MCF 10A (cell line): Measurements from ENCODE around the gene CCDC24. TPM values are rescaled to one million over a fixed set of nuclear protein-coding genes. Genes with fewer than 3 reads are reported as not detected.

Experiments used
- BruUV-seq: library from RNA; stranded (reverse); fragments of 400-500 nt; replicated peaks from 2 replicates; lab custom pipeline; 2021; lab: Mats Ljungman, UMichigan
- CTCF ChIA-PET: fragments of 300-600 bp; sonication (Branson Sonifier 250); formaldehyde crosslinking; extraction: SDS; loops from one replicate; lab custom pipeline; 2021; ENCODE audit warnings: antibody characterized with exemption, inconsistent platforms; lab: Yijun Ruan, JAX
- POLR2A ChIA-PET: fragments of 300-600, 350-650 bp; sonication (Branson Sonifier 250); formaldehyde crosslinking; extraction: SDS; loops from one replicate; lab custom pipeline; 2020; ENCODE audit warnings: antibody characterized with exemption, inconsistent platforms; lab: Yijun Ruan, JAX
- DNase-seq: peaks from one replicate; pipeline ENCODE4 v3.0.0-alpha.2; 2018; ENCODE audit not compliant: unreplicated experiment
- H3K27ac Mint-ChIP-seq: one replicate; pipeline ENCODE4 v1.8.0; 2022; ENCODE audit warnings: mild to moderate bottlenecking, low read depth, mixed read lengths; ENCODE audit not compliant: unreplicated experiment
- H3K27me3 Mint-ChIP-seq: one replicate; pipeline ENCODE4 v1.8.0; 2022; ENCODE audit warnings: mixed read lengths; ENCODE audit not compliant: insufficient read depth, unreplicated experiment
- H3K36me3 Mint-ChIP-seq: one replicate; pipeline ENCODE4 v1.8.0; 2022; ENCODE audit warnings: mild to moderate bottlenecking, moderate library complexity, mixed read lengths; ENCODE audit not compliant: insufficient read depth, unreplicated experiment
- H3K4me1 Mint-ChIP-seq: one replicate; pipeline ENCODE4 v1.8.0; 2022; ENCODE audit warnings: mixed read lengths; ENCODE audit not compliant: insufficient read depth, unreplicated experiment
- H3K4me3 Mint-ChIP-seq: one replicate; pipeline ENCODE4 v1.8.0; 2022; ENCODE audit warnings: mild to moderate bottlenecking, moderate library complexity, mixed read lengths; ENCODE audit not compliant: unreplicated experiment
- H3K9me3 Mint-ChIP-seq: one replicate; pipeline ENCODE4 v1.8.0; 2022; ENCODE audit warnings: mixed read lengths; ENCODE audit not compliant: unreplicated experiment
- intact Hi-C: fragments of 100-400 bp; cut with micrococcal nuclease; formaldehyde crosslinking; loops from 2 replicates; pipeline ENCODE4 v1.14.1; 2022
- total RNA-seq: library from RNA; stranded (reverse); gene quantifications from 2 replicates; pipeline ENCODE4 v1.2.3, GENCODE V29; 2022
- TF ChIP-seq, protein P1 (sequence below): fragments of 200-600 bp; IDR thresholded peaks from one replicate; pipeline ENCODE4 v1.8.0; 2022; ENCODE audit warnings: antibody characterized with exemption, mild to moderate bottlenecking; ENCODE audit not compliant: unreplicated experiment

Gene CCDC24
- total RNA-seq, 1 experiment from 2014 or later = 4.8 TPM

GRCh38 chr1:43947874-43948437 is 43.4 kb upstream of the CCDC24 start:
- no peaks in the 10 kb centered on the region for H3K9me3 Mint-ChIP-seq
- peak overlapping the region; percentile 99 for H3K4me3 Mint-ChIP-seq
- no peak for DNase-seq
- H3K27me3 Mint-ChIP-seq = no peaks in the 10 kb centered on the region
- ChIA-PET POLR2A (interaction anchor here (0.6 to 3.8 kb wide), 5 partner anchors 15 to 870 kb away, joined by 3 to 28 read pairs (median 4); partner anchors contain the start of genes ATP6V0B and DPH2), CTCF (interaction anchor here (1.0 to 3.9 kb wide), 4 partner anchors 19 to 184 kb away, joined by 3 to 34 read pairs (median 8); no protein-coding TSS in a partner anchor)
- H3K36me3 Mint-ChIP-seq = peaks cover 11% of the 10 kb centered on the region
- H3K27ac Mint-ChIP-seq = peak overlapping the region; percentile 99
- BruUV-seq = no TSS peak
- intact Hi-C loops = no loop called here
- peaks cover 30% of the 10 kb centered on the region for H3K4me1 Mint-ChIP-seq
- TF ChIP-seq, protein P1, sequence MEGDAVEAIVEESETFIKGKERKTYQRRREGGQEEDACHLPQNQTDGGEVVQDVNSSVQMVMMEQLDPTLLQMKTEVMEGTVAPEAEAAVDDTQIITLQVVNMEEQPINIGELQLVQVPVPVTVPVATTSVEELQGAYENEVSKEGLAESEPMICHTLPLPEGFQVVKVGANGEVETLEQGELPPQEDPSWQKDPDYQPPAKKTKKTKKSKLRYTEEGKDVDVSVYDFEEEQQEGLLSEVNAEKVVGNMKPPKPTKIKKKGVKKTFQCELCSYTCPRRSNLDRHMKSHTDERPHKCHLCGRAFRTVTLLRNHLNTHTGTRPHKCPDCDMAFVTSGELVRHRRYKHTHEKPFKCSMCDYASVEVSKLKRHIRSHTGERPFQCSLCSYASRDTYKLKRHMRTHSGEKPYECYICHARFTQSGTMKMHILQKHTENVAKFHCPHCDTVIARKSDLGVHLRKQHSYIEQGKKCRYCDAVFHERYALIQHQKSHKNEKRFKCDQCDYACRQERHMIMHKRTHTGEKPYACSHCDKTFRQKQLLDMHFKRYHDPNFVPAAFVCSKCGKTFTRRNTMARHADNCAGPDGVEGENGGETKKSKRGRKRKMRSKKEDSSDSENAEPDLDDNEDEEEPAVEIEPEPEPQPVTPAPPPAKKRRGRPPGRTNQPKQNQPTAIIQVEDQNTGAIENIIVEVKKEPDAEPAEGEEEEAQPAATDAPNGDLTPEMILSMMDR = no peak

DNA sequence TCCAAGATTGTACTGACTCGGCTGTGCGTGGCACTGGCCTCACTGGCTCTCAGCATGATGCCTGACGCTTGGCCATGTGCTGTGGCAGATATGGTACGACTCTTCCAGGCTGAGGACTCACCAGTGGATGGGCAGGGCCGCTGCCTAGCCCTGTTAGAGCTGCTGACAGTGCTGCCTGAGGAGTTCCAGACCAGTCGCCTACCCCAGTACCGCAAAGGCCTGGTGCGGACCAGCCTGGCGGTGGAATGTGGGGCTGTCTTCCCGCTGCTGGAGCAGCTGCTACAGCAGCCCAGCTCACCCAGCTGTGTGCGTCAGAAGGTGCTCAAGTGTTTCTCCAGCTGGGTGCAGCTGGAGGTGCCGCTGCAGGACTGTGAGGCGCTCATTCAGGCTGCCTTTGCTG is 41.7 kb upstream of the CCDC24 start:
- intact Hi-C loops = no loop called here
- no peaks in the 10 kb centered on the region for H3K9me3 Mint-ChIP-seq
- ChIA-PET CTCF (interaction anchor here (2.4 kb wide), 1 partner anchor 15 kb away, joined by 16 read pairs; the partner anchor contains the start of gene ARTN), POLR2A (interaction anchor here (1.1 to 2.0 kb wide), 3 partner anchors 15 to 25 kb away, joined by 3 to 12 read pairs (median 3); partner anchors contain the start of gene ATP6V0B)
- BruUV-seq = no TSS peak
- H3K27me3 Mint-ChIP-seq = no peaks in the 10 kb centered on the region
- DNase-seq = no peak
- H3K4me1 Mint-ChIP-seq = peaks cover 30% of the 10 kb centered on the region
- H3K36me3 Mint-ChIP-seq = peaks cover 5% of the 10 kb centered on the region
- TF ChIP-seq, protein P1 = no peak
- H3K4me3 Mint-ChIP-seq = no peak overlapping the region
- no peak overlapping the region for H3K27ac Mint-ChIP-seq

DNA sequence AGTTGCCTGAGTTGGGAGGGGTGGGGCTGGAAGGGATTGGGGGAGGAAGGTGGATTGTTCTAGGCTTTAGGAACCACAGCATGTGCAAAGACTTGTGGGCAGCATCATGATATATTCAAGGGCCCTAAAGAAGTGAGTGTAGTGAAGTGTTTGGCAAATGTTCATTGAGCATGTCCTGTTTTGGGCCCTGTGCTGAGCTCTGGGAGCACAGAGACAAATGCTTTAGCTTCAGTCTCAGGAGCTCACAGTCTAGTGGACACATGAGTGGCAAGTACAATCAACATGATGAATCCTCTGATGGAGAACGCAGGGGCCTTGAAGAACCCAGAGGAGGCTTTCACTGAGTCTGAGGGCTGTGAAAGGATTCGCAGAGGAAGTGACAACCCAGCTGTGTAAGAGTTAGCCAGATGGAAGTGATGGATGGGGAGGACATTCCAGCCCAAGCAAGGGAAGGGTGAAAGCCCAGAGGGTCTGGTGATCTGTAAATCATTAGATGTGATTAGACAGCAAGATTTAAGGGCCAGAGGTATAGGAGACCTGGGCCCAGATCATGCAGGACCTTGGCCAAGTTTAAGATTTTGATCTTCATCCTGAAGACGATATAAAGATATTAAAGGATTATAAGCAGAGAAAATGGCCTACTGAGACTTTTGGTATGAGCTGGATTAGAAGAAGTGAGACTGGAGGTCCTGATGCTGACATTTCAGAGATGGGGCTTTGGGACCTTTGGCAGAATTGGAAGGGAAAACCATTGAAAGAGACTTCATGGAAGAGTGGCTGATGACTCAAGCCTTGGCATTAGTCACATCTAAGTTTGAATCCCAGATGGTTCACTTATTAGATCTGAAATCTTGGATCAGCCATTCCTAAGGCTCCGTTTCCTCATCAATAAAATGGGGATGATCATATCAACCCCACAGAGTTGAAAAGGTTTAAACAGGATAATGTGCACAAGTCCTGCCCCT is 40.1 kb upstream of the CCDC24 start:
- TF ChIP-seq, protein P1 = no peak
- no TSS peak for BruUV-seq
- no peak for DNase-seq
- no peaks in the 10 kb centered on the region for H3K9me3 Mint-ChIP-seq
- peaks cover 17% of the 10 kb centered on the region for H3K4me1 Mint-ChIP-seq
- POLR2A ChIA-PET = interaction anchor here (1.4 kb wide), 1 partner anchor 13 kb away, joined by 3 read pairs; no protein-coding TSS in a partner anchor
- no peak overlapping the region for H3K4me3 Mint-ChIP-seq
- CTCF ChIA-PET = interaction anchor here (0.7 to 2.4 kb wide), 5 partner anchors 16 to 424 kb away, joined by 3 to 16 read pairs (median 3); partner anchors contain the start of gene ARTN
- H3K36me3 Mint-ChIP-seq = peaks cover 2% of the 10 kb centered on the region
- no peak overlapping the region for H3K27ac Mint-ChIP-seq
- H3K27me3 Mint-ChIP-seq = no peaks in the 10 kb centered on the region
- intact Hi-C loops = no loop called here
